Loucy (cell line): ENCODE results near the gene KLK1.

ENCODE experiments used
- CTCF ChIP-seq: fragments of 200-600 bp; sonication (generic); conservative IDR thresholded peaks from 2 replicates; pipeline ENCODE4 v1.5.1; 2014; ENCODE audit warnings: mild to moderate bottlenecking, antibody characterized with exemption, low read length
- EZH2phosphoT487 ChIP-seq: fragments of 200-600 bp; IDR thresholded peaks from 2 replicates; pipeline ENCODE4 v1.6.1; 2018; ENCODE audit warnings: antibody characterized with exemption, mild to moderate bottlenecking, moderate library complexity, borderline replicate concordance

DNA sequence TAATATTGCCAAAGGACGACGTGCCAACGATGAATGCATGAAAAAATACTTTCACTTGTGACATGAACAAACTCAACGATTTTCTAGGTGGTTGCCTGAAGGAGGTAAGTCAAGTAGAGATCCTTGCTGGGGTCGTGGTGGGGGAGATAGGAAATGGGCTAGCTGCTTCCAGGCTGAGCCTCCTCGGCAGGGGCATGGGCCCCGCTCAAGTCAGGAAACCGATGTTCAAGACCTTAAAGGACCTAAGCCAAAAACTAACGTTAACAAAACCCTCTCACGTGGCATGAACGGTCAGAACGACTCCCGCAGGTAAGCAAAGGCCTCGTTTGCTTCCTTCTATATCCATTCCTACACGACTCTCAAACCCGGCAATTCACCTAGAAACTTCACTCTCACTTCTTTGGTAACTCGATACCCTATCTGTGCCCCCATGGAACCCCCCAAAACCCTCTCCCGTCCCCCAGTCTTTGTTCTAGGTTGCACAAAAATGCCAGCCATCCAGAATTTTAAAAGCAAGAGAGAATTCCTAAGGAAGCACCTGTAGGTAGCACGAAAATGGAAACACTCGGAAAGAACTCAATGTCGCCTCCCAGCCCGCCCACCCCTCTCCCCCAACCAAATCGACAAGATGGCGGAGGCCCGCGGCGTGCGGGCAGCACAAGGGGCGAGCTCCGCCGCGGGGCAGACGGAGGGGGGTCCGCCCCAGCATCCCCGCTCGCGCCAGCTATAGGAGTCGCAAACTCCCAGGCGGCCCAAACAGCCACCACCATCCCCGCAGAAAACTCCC lies 19.8 kb downstream of the KLK1 start:
- TF ChIP-seq CTCF = no peak
- TF ChIP-seq EZH2phosphoT487 = no peak
